Activated CD4-positive, alpha-beta T cell treated with anti-CD3 and anti-CD28 coated beads, Interleukin-2, amount 50 U/mL, for 1 hour (primary cell): Measurements from ENCODE around the gene RNF43.

Experiments used
- DNase-seq: peaks from one replicate; pipeline ENCODE4 v3.0.0-alpha.2; 2020

Gene RNF43

DNA sequence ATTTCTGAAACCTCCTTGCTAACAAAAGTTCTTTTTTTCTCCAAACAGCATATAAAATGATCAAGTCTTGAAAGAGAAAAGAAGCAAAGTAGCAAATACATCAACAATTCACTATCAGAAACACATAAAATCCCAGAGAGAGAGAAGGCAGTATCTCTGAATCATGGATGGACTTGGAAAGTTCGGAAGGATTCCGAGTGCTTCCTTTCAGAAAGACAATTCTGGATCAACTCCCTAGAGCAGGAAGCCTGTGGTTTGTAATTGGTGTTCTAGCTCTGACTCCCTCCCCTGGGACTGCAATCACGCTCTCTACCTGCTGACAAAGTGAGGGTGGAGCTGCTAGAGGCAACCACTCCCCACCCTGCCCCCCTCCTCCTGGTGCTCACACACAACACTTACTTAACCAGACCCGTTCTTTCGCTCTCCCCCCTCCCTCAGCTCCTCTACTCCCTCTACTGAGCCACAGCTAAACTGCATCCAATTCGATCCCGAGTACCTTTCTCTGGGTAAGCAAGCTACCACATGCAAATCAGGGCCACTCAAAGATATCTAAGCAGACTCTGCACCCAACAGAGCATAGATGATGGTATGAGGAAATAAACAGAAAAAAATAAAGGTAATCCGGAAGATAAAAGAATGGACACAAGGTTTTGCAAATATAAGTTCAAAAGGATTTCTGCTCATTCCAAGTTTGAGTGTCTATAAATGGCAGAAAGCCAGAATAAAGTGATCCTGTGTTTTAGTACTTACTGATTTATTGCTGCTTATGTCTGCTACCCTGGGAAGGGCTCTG, at the start of gene RNF43:
Gene RNF43 (minus strand): TSS at position 235 of the 793 bp plus-strand sequence. CDS start 1,957 bp downstream, outside the sequence.
- peak; percentile 87 for DNase-seq

DNA sequence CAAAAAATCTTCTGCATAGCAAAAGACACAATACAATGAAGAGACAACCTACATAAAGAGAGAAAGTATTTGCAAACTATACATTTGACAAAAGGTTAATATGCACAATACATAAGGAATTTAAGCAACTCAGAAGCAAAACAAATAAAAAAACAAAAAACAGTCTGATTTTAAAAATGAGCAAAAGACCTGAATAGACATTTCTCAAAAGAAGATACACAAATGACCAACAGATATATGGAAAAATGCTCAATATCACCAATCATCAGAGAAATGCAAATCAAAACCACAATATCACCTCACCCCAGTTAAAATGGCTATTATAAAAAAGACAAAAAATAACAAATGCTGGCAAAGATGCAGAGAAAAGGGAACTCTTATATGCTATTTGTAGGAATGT, 38.2 kb upstream of the RNF43 start:
- DNase-seq = no peak

DNA sequence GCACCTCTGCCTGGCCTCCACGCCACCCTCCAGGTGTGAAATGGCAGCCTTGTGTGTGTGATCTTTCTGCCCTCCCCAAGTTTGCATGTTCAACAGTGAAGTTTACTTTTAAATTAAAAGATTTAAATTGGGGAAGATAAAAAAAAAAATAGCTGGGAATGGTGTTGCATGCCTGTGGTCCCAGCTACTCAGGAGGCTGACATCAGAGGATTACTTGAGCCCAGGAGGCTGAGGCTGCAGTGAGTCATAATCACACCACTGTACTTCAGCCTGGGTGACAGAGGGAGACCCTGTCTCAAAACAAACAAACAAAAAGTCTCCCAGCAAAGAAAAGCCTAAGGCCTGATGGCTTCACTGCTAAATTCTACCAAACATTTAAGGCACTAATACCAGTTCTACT, 35.4 kb upstream of the RNF43 start:
- no peak for DNase-seq

DNA sequence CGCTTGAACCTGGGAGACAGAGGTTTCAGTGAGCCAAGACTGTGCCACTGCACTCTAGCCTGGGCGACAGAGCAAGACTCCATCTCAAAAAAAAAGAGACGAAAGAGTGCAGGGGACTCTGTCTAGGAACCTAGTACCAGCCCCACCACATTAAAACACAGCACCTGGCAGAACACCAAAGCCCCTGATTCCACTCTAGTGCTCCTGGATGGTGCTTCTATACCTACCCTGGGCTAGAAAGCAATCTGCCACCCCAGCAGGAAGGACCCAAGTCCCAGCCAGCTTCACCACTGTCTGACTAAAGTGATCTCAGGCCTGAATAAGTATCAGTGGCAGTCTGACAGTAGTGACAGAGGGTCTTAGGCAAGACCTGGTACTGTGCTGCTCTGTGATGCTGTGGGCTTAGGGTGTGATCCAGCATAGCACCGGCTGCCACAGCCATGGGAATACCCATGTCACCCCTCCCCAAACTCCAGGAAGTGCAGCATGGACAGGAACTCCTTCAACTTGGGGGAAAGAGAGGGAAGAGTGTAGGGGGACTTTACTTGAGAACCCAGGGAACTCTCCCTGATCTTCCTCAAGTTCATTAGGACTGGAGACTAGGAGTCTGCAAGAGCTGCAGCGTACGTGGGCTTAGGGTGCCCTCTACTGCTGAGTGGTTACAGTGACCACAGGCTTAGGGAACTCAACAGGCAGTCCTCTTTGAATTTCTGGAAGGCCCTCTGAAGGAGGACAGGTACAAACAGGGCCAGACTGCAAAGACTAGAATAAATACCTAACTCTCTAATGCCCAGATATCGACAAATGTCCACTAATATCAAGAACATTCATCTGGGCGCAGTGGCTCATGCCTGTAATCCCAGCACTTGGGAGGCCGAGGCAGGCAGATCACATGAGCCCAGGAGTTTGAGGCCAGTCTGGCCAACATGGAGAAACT, 30.0 kb upstream of the RNF43 start:
- peak; percentile 56 for DNase-seq

DNA sequence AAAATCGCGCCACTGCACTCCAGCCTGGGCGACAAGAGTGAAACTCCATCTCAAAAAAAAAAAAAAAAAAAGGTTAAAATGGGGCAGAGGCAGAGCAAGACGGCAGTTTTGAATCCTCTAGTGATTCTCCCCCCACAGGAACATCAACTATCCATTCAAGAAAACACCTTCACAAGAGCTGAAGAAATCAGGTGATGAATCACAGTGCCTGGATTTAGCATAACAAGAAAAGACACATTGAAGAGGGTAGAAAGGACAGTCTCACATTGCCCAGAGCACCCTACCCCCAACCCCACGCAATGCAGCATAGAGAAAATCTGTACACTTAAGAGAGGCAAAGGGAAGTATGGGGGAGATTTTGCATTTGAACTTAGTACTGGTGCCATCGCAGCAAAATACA, 28.8 kb upstream of the RNF43 start:
- no peak for DNase-seq

DNA sequence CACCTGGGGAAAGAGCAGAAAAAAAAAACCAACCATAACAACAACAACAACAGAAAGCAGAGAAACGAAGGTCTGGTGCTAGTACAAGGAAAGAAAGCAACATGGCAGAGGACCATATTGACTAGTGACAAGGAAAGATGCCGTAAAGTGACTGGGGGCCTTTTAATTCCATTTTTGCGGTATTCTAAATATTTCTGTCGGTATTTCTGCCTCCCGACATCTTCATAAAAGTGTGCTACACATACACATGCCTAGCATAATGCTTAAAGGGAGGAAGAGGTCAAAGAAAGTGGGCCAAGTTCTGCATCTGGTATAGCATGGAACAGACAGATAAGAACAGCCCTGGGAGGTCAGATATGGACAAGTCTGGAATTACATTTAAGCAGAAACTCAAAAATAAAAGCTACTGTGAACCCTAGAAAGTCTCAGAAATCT, 19.5 kb upstream of the RNF43 start:
- no peak for DNase-seq

DNA sequence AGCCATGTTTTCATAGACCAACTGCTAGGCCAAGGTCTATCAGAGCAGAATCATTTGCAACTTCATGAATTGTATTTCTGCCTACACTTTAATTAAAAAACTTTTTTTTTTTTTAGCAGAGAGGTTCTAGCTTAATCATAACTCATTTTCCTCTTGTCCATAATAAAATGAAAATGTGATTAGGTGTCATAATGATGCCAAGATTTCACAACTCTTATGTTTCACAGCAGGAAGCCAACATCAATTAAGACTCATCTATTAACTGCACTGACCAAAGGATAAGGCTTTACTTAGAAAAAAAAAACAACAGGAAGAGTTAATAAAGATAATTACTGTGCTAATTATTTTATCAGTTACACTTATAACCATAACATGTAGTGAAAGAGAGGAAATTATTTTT, 18.9 kb upstream of the RNF43 start:
- no peak for DNase-seq

DNA sequence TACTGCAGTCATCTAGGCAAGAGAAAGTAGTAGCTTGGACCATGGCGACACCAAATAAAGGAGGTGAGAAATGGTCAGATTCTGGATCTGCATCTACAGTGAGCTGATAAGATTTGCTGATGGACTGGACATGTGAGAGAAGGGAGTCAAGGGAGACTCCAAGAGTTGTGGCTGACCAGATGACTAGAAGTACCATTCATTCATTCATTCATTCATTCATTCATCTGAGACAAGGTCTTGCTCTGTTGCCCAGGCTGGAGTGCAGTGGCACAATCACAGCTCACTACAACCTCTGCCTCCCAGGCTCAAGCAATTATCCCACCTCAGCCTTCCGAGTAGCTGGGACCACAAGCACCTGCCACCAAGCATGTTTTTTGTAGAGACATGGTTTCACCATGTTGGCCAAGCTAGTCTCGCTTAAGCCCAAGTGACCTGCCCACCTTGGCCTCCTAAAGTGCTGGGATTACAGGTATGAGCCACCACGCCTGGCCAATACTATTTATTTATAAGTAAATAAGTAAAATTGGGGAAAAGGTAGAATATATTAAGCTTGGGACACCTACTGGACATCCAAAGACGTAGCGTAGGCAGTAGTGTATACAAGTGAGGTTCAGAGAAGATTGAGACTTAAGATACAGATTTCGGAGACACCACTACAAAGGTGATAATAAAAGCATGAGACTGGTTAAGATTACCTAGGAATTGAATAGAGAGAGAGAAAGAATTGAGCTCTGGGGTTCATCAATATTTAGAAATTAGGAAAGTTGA, 15.7 kb upstream of the RNF43 start:
- no peak for DNase-seq

DNA sequence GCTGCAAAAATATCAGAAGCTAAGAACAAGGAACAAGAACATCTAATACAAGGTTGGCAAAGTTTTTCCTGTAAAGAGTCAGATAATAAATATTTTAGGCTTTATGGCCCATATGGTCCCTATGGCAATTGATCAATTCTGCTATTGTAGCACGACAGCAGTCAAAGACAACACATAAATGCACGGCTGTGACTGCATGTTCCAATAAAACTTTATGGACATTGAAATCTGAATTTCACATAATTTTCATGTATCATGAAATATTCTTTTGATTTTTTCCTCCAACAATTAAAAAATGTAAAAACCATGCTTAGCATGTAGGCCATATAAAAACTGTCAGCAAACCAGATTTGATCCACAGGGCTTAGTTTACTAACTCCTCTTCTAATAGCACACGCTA, 10.5 kb upstream of the RNF43 start:
- no peak for DNase-seq

DNA sequence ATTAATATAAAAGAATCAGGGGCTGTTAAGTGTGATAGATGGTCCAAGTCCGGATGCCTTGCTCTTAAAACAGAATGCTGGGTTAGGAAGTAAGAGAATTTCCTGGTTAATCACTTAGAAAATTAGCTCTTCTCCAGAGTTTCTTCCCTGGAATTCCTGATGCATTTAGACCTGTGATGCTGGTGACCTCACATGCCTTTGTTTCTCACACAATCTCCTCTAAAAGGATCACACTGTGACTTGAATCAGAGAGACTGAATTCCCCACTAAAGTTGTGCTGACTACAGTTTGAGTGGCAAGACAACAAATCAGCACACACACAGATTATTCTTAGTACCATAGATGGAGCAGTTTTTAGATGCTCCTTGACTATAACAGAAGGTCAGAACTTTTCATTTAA, 4.4 kb upstream of the RNF43 start:
- DNase-seq = no peak

DNA sequence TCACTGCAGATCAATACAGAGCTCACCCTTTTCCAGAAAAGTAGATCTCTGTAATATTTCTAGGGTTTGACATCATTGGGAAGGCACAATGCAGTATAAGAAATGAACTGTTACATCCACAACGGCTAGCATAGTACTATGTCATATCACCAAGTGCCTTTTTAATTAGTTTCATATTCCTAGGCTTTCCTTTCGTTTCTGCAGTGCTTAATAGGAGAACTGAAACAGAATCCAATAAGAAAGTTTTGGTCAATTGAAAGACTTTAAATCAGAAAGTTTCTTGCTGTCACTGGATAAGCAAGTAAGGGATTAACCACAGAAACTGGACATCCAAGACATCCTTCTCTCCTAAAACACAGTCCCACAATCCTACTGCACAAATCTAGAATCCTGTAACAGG, 3.5 kb upstream of the RNF43 start:
- DNase-seq = no peak

DNA sequence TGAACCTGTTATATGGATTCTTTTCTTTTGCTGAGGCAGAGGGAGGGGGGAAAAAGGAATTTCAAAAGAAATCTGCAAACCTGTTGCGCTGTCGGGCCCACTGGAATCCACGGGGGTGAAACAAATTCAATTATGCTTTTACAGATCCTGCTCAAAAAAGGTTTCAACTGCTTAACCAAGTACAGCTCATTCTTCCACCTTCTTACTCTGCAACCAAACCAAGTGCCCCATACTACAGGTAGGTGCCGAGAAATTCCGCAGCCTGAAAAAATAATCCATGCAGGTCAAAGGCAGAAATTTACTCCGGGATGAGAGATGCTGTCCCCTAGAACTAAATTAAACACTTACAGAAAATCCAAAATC, 416 bp downstream of the RNF43 start:
- no peak for DNase-seq

DNA sequence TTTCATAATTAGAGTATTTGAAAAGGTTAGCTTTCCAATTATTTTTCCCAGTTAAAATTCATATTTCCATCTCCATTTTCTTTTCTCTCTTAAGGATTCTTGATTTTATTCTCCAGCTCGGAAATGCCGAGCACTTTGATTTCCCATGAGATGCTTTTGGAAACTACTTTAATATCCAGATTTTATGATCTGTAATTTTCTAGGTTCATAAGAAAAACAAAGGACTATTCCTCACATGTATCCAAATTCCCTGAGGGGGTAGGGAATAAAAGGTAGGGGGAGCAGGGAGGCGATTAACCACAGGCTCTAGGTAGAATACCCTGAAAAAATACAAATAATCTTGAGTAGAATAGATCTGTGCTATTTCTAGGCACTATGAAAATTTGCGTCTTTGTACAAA, 938 bp downstream of the RNF43 start:
- no peak for DNase-seq

DNA sequence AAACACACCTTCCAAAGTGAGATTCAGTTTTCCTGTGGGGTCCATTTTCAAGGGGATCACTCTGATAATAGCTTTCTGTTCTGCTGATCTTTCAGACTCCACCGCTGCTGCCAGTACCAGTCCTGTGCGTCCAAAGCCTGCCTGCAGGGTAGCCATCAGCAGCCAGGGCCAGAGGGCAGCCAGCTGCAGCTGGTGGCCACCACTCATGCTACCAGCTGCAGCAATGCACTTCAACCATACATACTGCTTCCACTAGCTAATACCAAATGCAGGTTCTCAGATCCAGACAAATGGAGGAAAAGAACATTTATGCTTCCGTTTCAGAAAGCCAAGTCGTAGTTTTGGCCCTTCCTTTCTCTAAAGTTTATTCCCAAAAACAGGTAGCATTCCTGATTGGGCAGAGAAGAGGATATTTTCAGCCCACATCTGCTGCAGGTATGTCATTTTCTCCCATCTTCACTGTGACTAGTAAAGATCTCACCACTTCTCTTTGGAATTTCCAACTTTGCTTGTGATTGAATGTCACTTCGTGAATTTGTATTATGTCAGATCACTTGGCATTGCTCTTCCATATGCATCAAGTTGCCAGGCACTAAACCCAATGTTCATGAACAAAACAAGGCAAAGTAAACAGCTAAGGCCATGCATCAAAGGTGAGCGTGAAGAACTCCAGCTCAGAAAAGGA, 1.8 kb downstream of the RNF43 start:
- no peak for DNase-seq

DNA sequence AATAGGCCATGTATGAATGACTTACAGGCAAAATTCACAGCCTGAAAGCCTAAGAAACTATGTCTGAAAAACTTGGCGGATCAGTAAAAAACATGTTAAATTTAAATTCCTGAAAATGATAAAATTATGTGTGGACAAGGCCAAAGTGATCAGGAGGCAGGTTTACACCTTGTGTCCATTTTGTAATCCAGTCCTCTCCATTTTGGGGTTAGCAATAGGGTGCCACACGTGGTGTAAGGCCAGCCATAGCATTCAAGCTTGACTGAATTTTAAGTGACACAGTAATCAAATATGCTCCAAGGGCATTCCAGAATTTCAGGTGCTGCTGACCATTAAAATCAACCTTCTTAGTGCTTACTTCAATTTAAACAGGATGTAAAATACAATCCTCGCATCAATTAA, 2.7 kb downstream of the RNF43 start:
- no peak for DNase-seq

DNA sequence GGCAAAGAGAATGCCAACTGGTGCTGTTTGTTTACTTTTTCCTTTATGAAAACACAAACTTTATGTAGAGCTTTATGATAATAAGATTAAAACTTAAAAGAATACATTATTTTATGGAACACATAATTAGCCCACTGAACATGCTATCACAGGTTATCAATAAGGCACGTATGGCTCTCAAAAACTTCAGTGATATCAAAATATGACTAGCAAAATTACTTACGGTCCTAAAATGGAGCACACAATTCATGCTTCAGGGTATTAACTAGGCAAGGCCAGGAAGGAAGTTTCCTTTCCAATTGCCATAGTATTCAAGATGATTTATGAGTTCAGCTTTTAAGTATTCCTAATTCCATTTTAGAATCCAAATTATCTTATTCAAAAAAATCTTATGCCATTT, 3.6 kb downstream of the RNF43 start:
- DNase-seq = no peak

DNA sequence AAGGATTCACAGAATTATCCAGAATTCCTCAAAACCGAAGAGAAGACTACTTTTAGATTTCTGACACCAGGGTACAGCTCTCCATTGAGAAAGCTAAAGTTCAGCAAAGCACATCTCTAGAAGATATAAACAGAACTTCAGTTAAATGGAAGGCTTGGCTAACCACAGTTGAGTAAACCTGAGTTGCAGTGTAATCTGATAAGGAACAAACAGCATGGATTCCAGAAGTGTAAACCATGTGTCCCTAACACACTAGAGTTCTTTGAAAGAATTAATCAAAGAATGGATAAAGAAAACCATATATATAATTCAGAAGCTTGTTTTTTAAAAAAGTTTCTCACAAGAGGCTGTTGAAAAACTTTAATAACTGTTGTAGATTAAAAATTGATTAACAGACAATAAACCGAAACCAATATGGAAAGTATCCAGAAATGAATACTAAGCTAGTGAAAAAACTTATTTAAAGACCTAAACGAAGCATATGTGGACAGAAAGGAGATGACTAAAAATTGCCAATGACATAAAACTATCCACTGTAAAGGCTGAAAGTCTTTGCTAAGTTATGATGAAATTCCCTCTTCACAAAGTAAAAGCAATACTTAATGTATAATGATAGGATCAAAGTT, 4.3 kb downstream of the RNF43 start:
- DNase-seq = no peak

DNA sequence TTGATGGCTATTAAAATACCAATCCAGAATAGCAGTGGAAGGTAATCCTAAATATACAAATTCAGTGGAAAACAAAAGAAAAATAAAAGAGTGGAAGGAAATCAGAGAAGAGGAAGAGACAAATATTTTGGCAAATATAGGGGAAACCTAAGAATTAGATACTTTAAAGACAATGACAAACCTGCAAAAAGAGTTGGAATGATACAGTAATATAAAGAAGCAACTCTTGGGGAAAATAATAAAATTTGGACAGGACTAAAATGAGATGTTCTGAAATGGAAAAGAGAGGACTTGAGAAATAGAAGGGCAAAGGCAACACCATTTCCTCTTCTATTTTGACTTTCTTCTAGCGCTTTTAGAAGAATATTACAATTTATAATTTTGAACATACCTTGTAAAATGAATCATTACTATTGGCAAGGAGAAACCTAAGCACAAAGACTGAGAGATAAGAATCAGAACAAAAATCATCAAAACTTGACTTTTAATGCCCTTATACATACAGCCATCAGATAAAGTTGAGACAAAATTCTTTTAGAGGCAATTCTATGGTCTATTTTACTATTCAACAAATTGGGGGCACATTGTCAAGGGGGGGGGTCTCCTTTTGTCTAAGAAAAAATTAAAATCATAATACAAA, 5.2 kb downstream of the RNF43 start:
- no peak for DNase-seq

DNA sequence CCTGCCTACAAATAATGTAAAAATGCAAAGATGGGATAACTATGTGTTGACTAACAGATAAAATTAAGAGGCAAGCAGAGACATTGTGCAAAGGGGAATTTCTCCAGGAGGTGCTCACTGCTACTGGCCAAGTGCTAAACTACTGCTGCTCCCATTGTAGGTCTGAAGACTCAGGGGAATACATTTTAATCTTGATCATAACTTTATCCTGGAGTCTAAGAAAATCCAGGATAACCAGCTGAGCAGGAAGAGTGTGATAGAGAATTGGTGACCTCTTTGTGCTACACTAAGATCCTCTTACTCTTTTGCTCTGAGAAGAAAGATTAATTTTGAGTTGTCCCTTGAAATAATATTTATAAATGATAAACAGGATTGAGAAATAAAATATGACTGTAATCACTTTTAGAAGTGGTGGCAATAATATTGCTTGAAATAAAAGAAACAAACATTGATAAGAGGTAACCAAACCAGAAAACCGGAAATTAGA, 5.9 kb downstream of the RNF43 start:
- no peak for DNase-seq

DNA sequence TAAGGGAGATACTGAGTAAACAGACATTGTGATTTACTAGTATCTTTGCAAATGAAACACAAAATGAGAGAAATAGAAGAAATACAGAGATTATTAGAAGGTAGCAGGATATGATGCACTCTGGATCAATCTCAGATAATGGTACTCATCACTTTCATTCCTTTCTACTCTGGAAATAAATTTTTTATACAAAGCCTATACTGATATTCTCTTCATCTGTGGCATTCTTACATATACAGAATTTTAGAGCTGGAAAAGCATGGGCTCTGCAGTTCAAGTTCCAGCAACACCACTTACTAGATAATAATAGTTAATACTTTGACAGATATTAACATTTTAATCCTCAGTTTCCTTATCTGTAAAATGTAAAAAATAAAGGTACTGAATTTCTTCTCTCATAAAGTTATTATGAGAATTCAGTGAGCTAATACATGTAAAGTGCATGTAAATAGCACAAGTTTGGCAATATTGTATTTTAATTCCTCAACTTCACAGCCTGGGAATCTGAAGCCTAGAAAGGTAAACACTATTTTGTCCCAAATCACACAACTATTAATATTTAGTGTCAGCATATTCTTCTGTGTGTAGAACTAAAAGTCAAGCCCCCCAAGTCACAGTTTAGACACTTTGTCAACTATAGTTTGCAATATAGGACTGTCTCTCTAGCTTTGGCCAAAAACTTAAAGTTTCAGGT, 6.5 kb downstream of the RNF43 start:
- no peak for DNase-seq

DNA sequence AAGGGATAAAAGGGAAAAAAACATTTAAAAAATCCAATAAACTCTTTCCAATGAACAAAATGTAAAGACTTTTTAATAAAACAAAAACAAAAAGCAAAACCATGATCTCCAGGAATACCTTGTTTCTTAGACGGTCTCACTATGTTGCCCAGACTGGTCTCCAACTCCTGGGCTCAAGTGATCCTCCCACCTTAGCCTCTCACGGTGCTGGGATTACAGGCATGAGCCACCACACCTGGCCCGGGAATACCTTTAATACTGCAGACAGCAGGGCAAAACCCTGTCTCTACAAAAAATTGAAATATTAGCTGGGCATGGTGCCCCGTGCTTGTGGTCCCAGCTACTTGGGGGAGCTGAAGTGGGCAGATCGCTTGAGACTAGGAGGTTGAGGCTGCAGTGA, 7.9 kb downstream of the RNF43 start:
- no peak for DNase-seq
